ENCODE results near the gene EXOC4. TPM values are rescaled to one million over a fixed set of nuclear protein-coding genes. Genes with fewer than 3 reads are reported as not detected.

Gene EXOC4
- total RNA-seq, 1 donor from 2014 or later = 51.6 TPM

GRCh38 chr7:133861876-133862275 lies 609.0 kb downstream of the EXOC4 start:
- TF ChIP-seq CTCF (IDR thresholded peaks at IDR 0.05; ENCODE audit: insufficient read depth, low read length, poor library complexity, severe bottlenecking) = no peak
- DNase-seq (ENCODE audit: low read depth) = no peak
- Histone ChIP-seq H3K4me3 (ENCODE audit: low read depth, low read length) (no peak overlapping the region), H3K27me3 (ENCODE audit: control insufficient read depth, insufficient read depth, low read length) (no peaks in the 10 kb centered on the region), H3K36me3 (ENCODE audit: control insufficient read depth, insufficient read depth, low read length) (no peaks in the 10 kb centered on the region)

GRCh38 chr7:133863362-133864061 lies 610.6 kb downstream of the EXOC4 start:
- no peaks in the 10 kb centered on the region for H3K27me3 ChIP-seq (ENCODE audit: control insufficient read depth, insufficient read depth, low read length)
- no peak for DNase-seq (ENCODE audit: low read depth)
- no peak overlapping the region for H3K4me3 ChIP-seq (ENCODE audit: low read depth, low read length)
- TF ChIP-seq CTCF (IDR thresholded peaks at IDR 0.05; ENCODE audit: insufficient read depth, low read length, poor library complexity, severe bottlenecking) = no peak
- no peaks in the 10 kb centered on the region for H3K36me3 ChIP-seq (ENCODE audit: control insufficient read depth, insufficient read depth, low read length)

GRCh38 chr7:133869556-133869955 lies 616.7 kb downstream of the EXOC4 start:
- Histone ChIP-seq H3K36me3 (ENCODE audit: control insufficient read depth, insufficient read depth, low read length) (no peaks in the 10 kb centered on the region), H3K4me3 (ENCODE audit: low read depth, low read length) (no peak overlapping the region), H3K27me3 (ENCODE audit: control insufficient read depth, insufficient read depth, low read length) (no peaks in the 10 kb centered on the region)
- TF ChIP-seq CTCF (IDR thresholded peaks at IDR 0.05; ENCODE audit: insufficient read depth, low read length, poor library complexity, severe bottlenecking) = no peak
- no peak for DNase-seq (ENCODE audit: low read depth)

- Histone ChIP-seq H3K4me3 (ENCODE audit: low read depth, low read length) (no peak overlapping the region), H3K27me3 (ENCODE audit: control insufficient read depth, insufficient read depth, low read length) (no peaks in the 10 kb centered on the region), H3K36me3 (ENCODE audit: control insufficient read depth, insufficient read depth, low read length) (no peaks in the 10 kb centered on the region)
- no peak for DNase-seq (ENCODE audit: low read depth)
- no peak for TF ChIP-seq CTCF (IDR thresholded peaks at IDR 0.05; ENCODE audit: insufficient read depth, low read length, poor library complexity, severe bottlenecking)
These were observed 618.9 kb downstream of the EXOC4 start for GRCh38 chr7:133871757-133872156.

- no peak overlapping the region for H3K4me3 ChIP-seq (ENCODE audit: low read depth, low read length)
- no peak for DNase-seq (ENCODE audit: low read depth)
- H3K36me3 ChIP-seq (ENCODE audit: control insufficient read depth, insufficient read depth, low read length) = no peaks in the 10 kb centered on the region
- no peak for TF ChIP-seq CTCF (IDR thresholded peaks at IDR 0.05; ENCODE audit: insufficient read depth, low read length, poor library complexity, severe bottlenecking)
- no peaks in the 10 kb centered on the region for H3K27me3 ChIP-seq (ENCODE audit: control insufficient read depth, insufficient read depth, low read length)
These were observed 620.3 kb downstream of the EXOC4 start for GRCh38 chr7:133873187-133873586.

- no peak for DNase-seq (ENCODE audit: low read depth)
- no peaks in the 10 kb centered on the region for H3K36me3 ChIP-seq (ENCODE audit: control insufficient read depth, insufficient read depth, low read length)
- TF ChIP-seq CTCF (IDR thresholded peaks at IDR 0.05; ENCODE audit: insufficient read depth, low read length, poor library complexity, severe bottlenecking) = no peak
These were observed 620.8 kb downstream of the EXOC4 start for GRCh38 chr7:133873631-133874030.

More at GRCh38 chr7:133873631-133874030, 620.8 kb downstream of the EXOC4 start:
- H3K4me3 ChIP-seq (ENCODE audit: low read depth, low read length) = no peak overlapping the region
- H3K27me3 ChIP-seq (ENCODE audit: control insufficient read depth, insufficient read depth, low read length) = no peaks in the 10 kb centered on the region
